Natural killer cell (primary cell): ENCODE results near the gene IFNA8. TPM values are rescaled to one million over a fixed set of nuclear protein-coding genes. Genes with fewer than 3 reads are reported as not detected.

ENCODE experiments used
- ATAC-seq, 3 donors: fragments of 150-1000 bp in 2 of 3; fragments of 200-7000 bp in 1 of 3; cut with Tn5 transposase; 1 replicate in 1 of 3; 2 replicates in 2 of 3; pipeline ENCODE4 v1.10.0; 2021; ENCODE audit warnings: mild to moderate bottlenecking in 2 of 3, moderate library complexity in 2 of 3
- DNase-seq, 2 donors: peaks; one replicate each; pipeline versions ENCODE4 v3.0.0 to v3.0.0-alpha.2; 2013 to 2021; ENCODE audit warnings: mixed read lengths in 1 of 2
- H3K27ac ChIP-seq: one replicate; pipeline ENCODE4 v1.5.1; 2013; ENCODE audit warnings: mild to moderate bottlenecking, low read length
- H3K27me3 ChIP-seq: one replicate; pipeline ENCODE4 v1.6.1; 2013; ENCODE audit warnings: low read length; ENCODE audit not compliant: control insufficient read depth, insufficient read depth
- H3K36me3 ChIP-seq: one replicate; pipeline ENCODE4 v1.6.1; 2013; ENCODE audit warnings: low read length; ENCODE audit not compliant: control insufficient read depth, insufficient read depth
- H3K4me1 ChIP-seq: one replicate; pipeline ENCODE4 v1.6.1; 2013; ENCODE audit warnings: low read length; ENCODE audit not compliant: control insufficient read depth, insufficient read depth
- H3K4me3 ChIP-seq: one replicate; pipeline ENCODE4 v1.5.1; 2013; ENCODE audit warnings: low read length
- H3K9me3 ChIP-seq: one replicate; pipeline ENCODE4 v1.6.1; 2013; ENCODE audit warnings: low read length; ENCODE audit not compliant: control insufficient read depth, insufficient read depth
- H3K27ac Mint-ChIP-seq, 2 donors: one replicate each; pipeline ENCODE4 v1.8.0; 2022; ENCODE audit warnings: mild to moderate bottlenecking in 2 of 2, mixed read lengths in 2 of 2, moderate library complexity in 1 of 2
- H3K27me3 Mint-ChIP-seq, 2 donors: one replicate each; pipeline ENCODE4 v1.8.0; 2022; ENCODE audit warnings: low read depth in 2 of 2, mixed read lengths in 2 of 2
- H3K36me3 Mint-ChIP-seq: one replicate; pipeline ENCODE4 v1.8.0; 2022; ENCODE audit warnings: mixed read lengths
- H3K4me1 Mint-ChIP-seq, 2 donors: one replicate each; pipeline ENCODE4 v1.8.0; 2022; ENCODE audit warnings: mixed read lengths in 2 of 2
- H3K4me3 Mint-ChIP-seq: one replicate; pipeline ENCODE4 v1.8.0; 2022; ENCODE audit warnings: mild to moderate bottlenecking, moderate library complexity, mixed read lengths
- H3K9me3 Mint-ChIP-seq, 2 donors: one replicate each; pipeline ENCODE4 v1.8.0; 2022; ENCODE audit warnings: mixed read lengths in 2 of 2
- WGBS: methylation state at CpG from one replicate; pipeline ENCODE4 v1.1.7; 2013; ENCODE audit warnings: missing lambda C conversion rate; ENCODE audit not compliant: insufficient coverage; 5-methylcytosine and 5-hydroxymethylcytosine counted together
- intact Hi-C: fragments of 100-400 bp; cut with micrococcal nuclease; formaldehyde crosslinking; loops from one replicate; pipeline ENCODE4 v1.14.2; 2022
- total RNA-seq, 4 donors: library from RNA; stranded (reverse); fragments of 120-200 nt in 1 of 4; gene quantifications; one replicate each; pipeline versions ENCODE4 v1.2.3 to v1.2.4, GENCODE V29; 2013 to 2022
- TF ChIP-seq, protein P1 (sequence below): fragments of 200-600 bp; IDR thresholded peaks from one replicate; pipeline ENCODE4 v1.8.0; 2022; ENCODE audit warnings: antibody characterized with exemption

Gene IFNA8
- total RNA-seq, 3 donors from 2014 or later (not counting 1 experiment from before 2014, with no cell fraction given) = not detected

DNA sequence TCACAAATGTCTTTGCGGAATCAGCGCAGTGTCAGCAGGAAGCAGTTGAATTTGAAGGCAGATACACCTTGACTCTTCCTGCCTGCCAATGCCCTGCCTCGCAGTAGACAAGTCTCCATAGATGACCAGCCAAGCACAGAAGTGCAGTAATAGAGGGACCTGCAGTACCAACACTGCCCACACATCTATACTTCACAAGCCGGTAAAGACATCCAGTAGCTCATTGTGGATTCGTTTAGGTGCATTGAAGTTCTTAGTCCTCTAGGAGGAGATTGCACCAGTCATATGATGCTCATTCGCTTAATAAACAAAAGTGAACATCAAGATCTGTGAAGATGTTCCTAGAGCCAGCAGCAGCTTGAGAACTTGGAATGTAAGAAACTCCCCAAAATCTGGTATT is 16.6 kb upstream of the IFNA8 start:
- 82% methylated on average over 6 of the region's 6 CpGs for WGBS
- intact Hi-C loops = no loop called here
- peaks cover 40% of the 10 kb centered on the region for H3K27me3 ChIP-seq

DNA sequence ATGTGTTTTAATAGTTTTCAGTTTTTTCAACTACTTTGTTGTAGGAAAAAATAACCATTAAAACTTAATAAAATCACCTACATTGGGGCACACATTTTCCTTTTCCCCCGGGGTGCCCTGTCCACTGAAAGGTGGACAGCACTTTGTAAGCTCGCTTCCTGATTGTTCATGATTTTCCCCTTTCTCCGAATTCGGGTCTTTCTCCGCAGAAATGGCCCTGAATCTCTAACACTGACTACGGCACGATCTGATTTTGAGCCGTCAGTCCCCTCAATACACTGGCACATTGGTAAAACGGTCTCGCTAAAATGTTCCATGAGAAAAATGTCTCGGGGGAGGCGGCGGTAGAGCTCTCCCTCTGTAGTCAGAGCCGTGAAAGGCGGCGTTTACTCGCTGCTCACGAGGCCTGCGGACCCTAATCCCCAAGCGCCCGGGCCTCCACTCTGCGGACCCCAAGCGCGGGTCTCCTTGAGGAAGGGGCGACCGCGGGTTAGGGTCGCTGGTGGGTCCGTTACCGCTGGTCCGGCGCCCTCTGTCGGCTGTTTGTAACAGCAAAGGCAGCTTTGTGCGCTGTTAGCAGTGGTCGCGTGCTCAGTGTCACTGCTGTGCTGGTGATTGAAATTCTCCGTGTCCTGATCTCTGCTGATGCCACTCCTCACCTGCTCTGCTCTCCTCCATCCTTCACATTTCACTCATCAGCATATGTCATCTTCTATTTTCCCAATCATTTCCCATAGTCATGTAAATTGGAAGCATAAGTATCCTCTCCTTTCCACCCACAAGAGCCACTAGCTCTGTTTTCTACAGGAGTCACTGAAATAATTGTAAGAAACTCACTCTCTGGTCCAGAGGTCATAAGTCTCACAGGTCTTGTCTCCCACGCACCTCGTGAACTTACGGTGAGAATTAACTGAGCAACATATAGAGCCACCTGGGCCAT is 12.9 kb upstream of the IFNA8 start:
- H3K27me3 Mint-ChIP-seq = peaks cover 56 to 79% of the 10 kb centered on the region in 2 donors
- Histone ChIP-seq H3K36me3 (no peaks in the 10 kb centered on the region), H3K27me3 (peaks cover 27% of the 10 kb centered on the region), H3K4me1 (peaks cover 8% of the 10 kb centered on the region), H3K4me3 (peak overlapping the region; percentile 15), H3K9me3 (no peaks in the 10 kb centered on the region), H3K27ac (no peak overlapping the region)
- H3K36me3 Mint-ChIP-seq = no peaks in the 10 kb centered on the region
- TF ChIP-seq, protein P1, sequence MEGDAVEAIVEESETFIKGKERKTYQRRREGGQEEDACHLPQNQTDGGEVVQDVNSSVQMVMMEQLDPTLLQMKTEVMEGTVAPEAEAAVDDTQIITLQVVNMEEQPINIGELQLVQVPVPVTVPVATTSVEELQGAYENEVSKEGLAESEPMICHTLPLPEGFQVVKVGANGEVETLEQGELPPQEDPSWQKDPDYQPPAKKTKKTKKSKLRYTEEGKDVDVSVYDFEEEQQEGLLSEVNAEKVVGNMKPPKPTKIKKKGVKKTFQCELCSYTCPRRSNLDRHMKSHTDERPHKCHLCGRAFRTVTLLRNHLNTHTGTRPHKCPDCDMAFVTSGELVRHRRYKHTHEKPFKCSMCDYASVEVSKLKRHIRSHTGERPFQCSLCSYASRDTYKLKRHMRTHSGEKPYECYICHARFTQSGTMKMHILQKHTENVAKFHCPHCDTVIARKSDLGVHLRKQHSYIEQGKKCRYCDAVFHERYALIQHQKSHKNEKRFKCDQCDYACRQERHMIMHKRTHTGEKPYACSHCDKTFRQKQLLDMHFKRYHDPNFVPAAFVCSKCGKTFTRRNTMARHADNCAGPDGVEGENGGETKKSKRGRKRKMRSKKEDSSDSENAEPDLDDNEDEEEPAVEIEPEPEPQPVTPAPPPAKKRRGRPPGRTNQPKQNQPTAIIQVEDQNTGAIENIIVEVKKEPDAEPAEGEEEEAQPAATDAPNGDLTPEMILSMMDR = peak; percentile 75
- H3K4me3 Mint-ChIP-seq = peak overlapping the region; percentile 56
- ATAC-seq (peak; percentile 65 to 84 (median 77)), DNase-seq (peak; percentile 47 to 77)
- intact Hi-C loops = loop anchor here (1.0 kb wide), 1 partner anchor 70 kb away; no protein-coding TSS in a partner anchor
- peak overlapping the region in 1 of 2 donors; percentile 14 for H3K27ac Mint-ChIP-seq
- H3K4me1 Mint-ChIP-seq = peaks cover 10% of the 10 kb centered on the region in 2 donors
- H3K9me3 Mint-ChIP-seq = no peaks in the 10 kb centered on the region
- 5% methylated on average over 39 of the region's 40 CpGs for WGBS

More for the DNA sequence above, 16.6 kb upstream of the IFNA8 start:
- TF ChIP-seq, protein P1 = no peak
- no peaks in the 10 kb centered on the region for H3K9me3 Mint-ChIP-seq
- peaks cover 10% of the 10 kb centered on the region in 2 donors for H3K4me1 Mint-ChIP-seq
- peaks cover 8% of the 10 kb centered on the region for H3K4me1 ChIP-seq
- H3K27me3 Mint-ChIP-seq = peaks cover 63 to 78% of the 10 kb centered on the region in 2 donors
- H3K36me3 Mint-ChIP-seq = no peaks in the 10 kb centered on the region
- H3K36me3 ChIP-seq = no peaks in the 10 kb centered on the region
- no peak overlapping the region for H3K27ac Mint-ChIP-seq
- ATAC-seq = peak; percentile 43 to 63 (median 60)
- no peak overlapping the region for H3K27ac ChIP-seq
- no peaks in the 10 kb centered on the region for H3K9me3 ChIP-seq
- H3K4me3 ChIP-seq = no peak overlapping the region
- H3K4me3 Mint-ChIP-seq = no peak overlapping the region
- peak in 1 of 2 donors; percentile 38 for DNase-seq

DNA sequence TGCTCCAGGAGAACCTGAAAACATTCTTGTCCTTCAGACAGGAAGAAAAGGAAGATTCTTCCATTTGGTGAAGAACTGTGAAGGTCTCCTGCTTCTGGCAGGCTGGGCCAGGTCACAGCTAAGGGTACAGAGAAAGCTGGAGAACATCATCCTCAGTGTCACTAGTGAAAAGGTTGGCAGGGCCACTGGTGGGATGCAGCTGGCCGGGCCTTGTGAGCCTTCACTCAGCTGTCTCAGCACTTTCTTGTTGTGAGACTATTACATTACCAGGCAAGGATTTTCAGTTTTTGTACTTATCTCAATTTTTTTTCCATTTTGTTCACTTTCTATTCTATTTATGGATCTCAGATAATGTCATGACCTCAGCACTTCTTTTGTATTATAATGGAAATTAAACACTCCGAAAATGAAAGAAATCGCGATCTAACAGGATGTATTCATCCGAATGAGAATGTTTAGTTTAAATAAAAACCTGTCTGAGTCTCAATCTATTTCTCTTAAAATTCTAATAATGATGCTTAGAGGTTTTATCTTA is 9.9 kb upstream of the IFNA8 start:
- Mint-ChIP-seq H3K36me3 (no peaks in the 10 kb centered on the region), H3K27ac (no peak overlapping the region)
- TF ChIP-seq, protein P1 = no peak

More for the DNA sequence above, 9.9 kb upstream of the IFNA8 start:
- Histone ChIP-seq H3K4me3 (no peak overlapping the region), H3K27ac (no peak overlapping the region), H3K4me1 (peaks cover 14% of the 10 kb centered on the region), H3K27me3 (peaks cover 46% of the 10 kb centered on the region), H3K9me3 (no peaks in the 10 kb centered on the region), H3K36me3 (no peaks in the 10 kb centered on the region)
- intact Hi-C loops = no loop called here
- no peaks in the 10 kb centered on the region for H3K9me3 Mint-ChIP-seq
- ATAC-seq (no peak), DNase-seq (no peak)
- 95% methylated on average over 1 of the region's 5 CpGs for WGBS
- H3K4me1 Mint-ChIP-seq = peaks cover 10 to 15% of the 10 kb centered on the region in 2 donors
- peaks cover 45 to 77% of the 10 kb centered on the region in 2 donors for H3K27me3 Mint-ChIP-seq
- no peak overlapping the region for H3K4me3 Mint-ChIP-seq
